SK-N-DZ (cell line): Measurements from ENCODE around the gene PYGB.
A peak's percentile ranks its signal among the peaks of the same experiment; 100 is the strongest.

ENCODE experiments used
- DNase-seq: peaks from one replicate; pipeline ENCODE4 v3.0.0-alpha.2; 2015; ENCODE audit warnings: low spot score

PYGB gene

GRCh38 chr20:25215521-25215920 is 32.4 kb upstream of the PYGB start:
- DNase-seq, result no peak

- DNase-seq, result no peak
These were observed 31.5 kb upstream of the PYGB start for GRCh38 chr20:25216199-25216945.

- no peak for DNase-seq
These were observed 30.4 kb upstream of the PYGB start for GRCh38 chr20:25217161-25218108.

- DNase-seq, result no peak
These were observed 29.8 kb upstream of the PYGB start for GRCh38 chr20:25218109-25218486.

GRCh38 chr20:25218492-25218891 is 29.4 kb upstream of the PYGB start:
- no peak for DNase-seq

GRCh38 chr20:25219365-25219764 is 28.5 kb upstream of the PYGB start:
- DNase-seq, result no peak

GRCh38 chr20:25220021-25220730 is 27.7 kb upstream of the PYGB start:
- peak; percentile 62 for DNase-seq

- DNase-seq, result no peak
These were observed 26.9 kb upstream of the PYGB start for GRCh38 chr20:25220810-25221591.

- DNase-seq, result no peak
These were observed 26.1 kb upstream of the PYGB start for GRCh38 chr20:25221592-25222460.

GRCh38 chr20:25222461-25223178 is 25.3 kb upstream of the PYGB start:
- DNase-seq, result no peak

- no peak for DNase-seq
These were observed 24.7 kb upstream of the PYGB start for GRCh38 chr20:25223179-25223661.

GRCh38 chr20:25223765-25224720 is 23.8 kb upstream of the PYGB start:
- no peak for DNase-seq

- no peak for DNase-seq
These were observed 22.9 kb upstream of the PYGB start for GRCh38 chr20:25224941-25225340.

GRCh38 chr20:25225642-25226432 is 22.0 kb upstream of the PYGB start:
- no peak for DNase-seq

- DNase-seq, result no peak
These were observed 21.2 kb upstream of the PYGB start for GRCh38 chr20:25226433-25227316.

- no peak for DNase-seq
These were observed 20.5 kb upstream of the PYGB start for GRCh38 chr20:25227317-25227831.
